KMS-11 (cell line): ENCODE measurements around the gene GC.

Experiments used
- H2AFZ ChIP-seq: fragments of 200-600 bp; sonication (generic); 2 replicates; pipeline ENCODE4 v1.6.1; 2016; ENCODE audit warnings: antibody characterized with exemption, mixed run types, low read depth
- H3K27ac ChIP-seq: fragments of 200-600 bp; sonication (generic); 2 replicates; pipeline ENCODE4 v1.6.1; 2016; ENCODE audit warnings: mild to moderate bottlenecking, mixed run types
- H3K27me3 ChIP-seq: fragments of 200-600 bp; sonication (generic); 2 replicates; pipeline ENCODE4 v1.6.1; 2017; ENCODE audit warnings: mild to moderate bottlenecking, low read depth, mixed run types, moderate library complexity; ENCODE audit not compliant: insufficient read depth
- H3K36me3 ChIP-seq: fragments of 200-600 bp; sonication (generic); 2 replicates; pipeline ENCODE4 v1.6.1; 2017; ENCODE audit warnings: mild to moderate bottlenecking, mixed run types; ENCODE audit not compliant: insufficient read depth
- H3K4me1 ChIP-seq: fragments of 200-600 bp; sonication (generic); 2 replicates; pipeline ENCODE4 v1.6.1; 2016; ENCODE audit warnings: mild to moderate bottlenecking, low read depth, mixed run types; ENCODE audit not compliant: poor library complexity, severe bottlenecking
- H3K4me2 ChIP-seq: fragments of 200-600 bp; sonication (generic); 2 replicates; pipeline ENCODE4 v1.7.0; 2016; ENCODE audit warnings: mild to moderate bottlenecking, mixed run types
- H3K4me3 ChIP-seq: fragments of 200-600 bp; sonication (generic); IDR thresholded peaks from 2 replicates; pipeline ENCODE4 v1.6.1; 2017; ENCODE audit warnings: low read depth, low read length, mixed read lengths; ENCODE audit not compliant: insufficient read depth
- H3K79me2 ChIP-seq: fragments of 200-600 bp; sonication (generic); 2 replicates; pipeline ENCODE4 v1.6.1; 2016; ENCODE audit warnings: low read depth, mixed run types; ENCODE audit not compliant: insufficient read depth
- H3K9ac ChIP-seq: fragments of 200-600 bp; sonication (generic); 2 replicates; pipeline ENCODE4 v1.6.1; 2016; ENCODE audit warnings: mild to moderate bottlenecking, mixed run types
- H4K20me1 ChIP-seq: fragments of 200-600 bp; sonication (generic); 2 replicates; pipeline ENCODE4 v1.6.1; 2016; ENCODE audit warnings: mild to moderate bottlenecking, mixed run types; ENCODE audit not compliant: insufficient read depth
- CTCF ChIP-seq: fragments of 200-600 bp; sonication (generic); conservative IDR thresholded peaks from 2 replicates; pipeline ENCODE4 v1.6.1; 2017; ENCODE audit warnings: low read depth, mild to moderate bottlenecking, antibody characterized with exemption, low read length, moderate library complexity, mixed read lengths

Gene GC

GRCh38 chr4:71732066-71732465 is 51.8 kb downstream of the GC start:
- no peak overlapping the region for H3K27ac ChIP-seq
- TF ChIP-seq CTCF: no peak
- H3K79me2 ChIP-seq: no peaks in the 10 kb centered on the region
- H3K4me2 ChIP-seq: no peak overlapping the region
- H4K20me1 ChIP-seq: no peaks in the 10 kb centered on the region
- H3K27me3 ChIP-seq: no peaks in the 10 kb centered on the region
- H3K4me3 ChIP-seq: no peak overlapping the region
- no peaks in the 10 kb centered on the region for H3K36me3 ChIP-seq
- no peak overlapping the region for H3K9ac ChIP-seq
- H3K4me1 ChIP-seq: no peaks in the 10 kb centered on the region
- no peak overlapping the region for H2AFZ ChIP-seq

DNA sequence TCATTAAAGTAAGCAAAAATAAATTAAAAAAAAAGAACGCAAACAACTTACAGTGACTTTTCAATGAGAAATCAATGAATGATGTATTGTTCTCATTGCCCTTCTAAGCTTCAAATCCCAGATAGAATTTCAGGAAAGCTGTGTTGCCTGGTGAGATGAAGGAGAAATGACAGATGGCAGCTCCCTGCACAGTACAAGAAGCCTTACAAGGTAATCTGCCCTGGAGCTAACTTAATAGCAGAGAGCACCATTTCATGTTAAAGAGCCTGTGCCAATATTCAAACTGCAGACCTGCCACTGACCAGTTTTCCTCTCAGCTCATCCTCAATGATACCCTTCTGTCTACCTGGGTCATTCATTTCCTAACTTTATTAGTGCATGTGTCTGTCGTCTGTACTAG is 54.0 kb downstream of the GC start:
- H3K4me2 ChIP-seq: no peak overlapping the region
- no peak overlapping the region for H2AFZ ChIP-seq
- H3K36me3 ChIP-seq: no peaks in the 10 kb centered on the region
- H3K79me2 ChIP-seq: no peaks in the 10 kb centered on the region
- TF ChIP-seq CTCF: no peak
- no peak overlapping the region for H3K9ac ChIP-seq
- no peaks in the 10 kb centered on the region for H3K27me3 ChIP-seq
- H4K20me1 ChIP-seq: no peaks in the 10 kb centered on the region
- H3K4me1 ChIP-seq: no peaks in the 10 kb centered on the region
- H3K27ac ChIP-seq: no peak overlapping the region
- no peak overlapping the region for H3K4me3 ChIP-seq

DNA sequence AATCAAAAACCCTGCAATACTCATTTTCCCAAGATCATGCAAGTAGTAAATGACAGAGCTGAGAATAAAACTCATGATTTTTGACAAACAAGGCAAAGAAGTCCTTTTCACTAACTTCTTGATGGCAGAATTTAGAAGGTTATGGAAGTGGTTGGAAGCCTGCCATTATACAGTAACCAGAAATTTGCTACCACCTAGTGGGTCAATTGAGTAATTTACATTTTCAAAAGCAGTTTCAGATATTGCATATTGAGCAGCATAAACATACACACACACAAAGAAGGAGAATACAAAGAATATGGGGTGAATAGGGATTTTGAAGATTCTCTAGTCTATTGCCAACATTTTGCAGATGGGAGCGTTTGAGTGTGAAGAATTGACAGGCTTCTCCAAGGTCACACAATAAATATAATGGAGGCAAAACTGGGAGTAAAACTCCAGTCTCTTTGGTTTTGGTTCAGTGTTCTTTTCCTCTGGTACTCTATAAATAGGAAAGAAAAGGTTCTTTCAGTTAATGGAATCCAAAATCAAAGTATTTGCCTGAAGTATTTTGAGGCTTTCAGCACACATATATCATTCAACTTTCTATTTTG is 70.2 kb downstream of the GC start:
- peak; percentile 91 for TF ChIP-seq CTCF
- Histone ChIP-seq H3K27ac (no peak overlapping the region), H3K4me1 (peaks cover 13% of the 10 kb centered on the region), H3K9ac (no peak overlapping the region), H3K36me3 (no peaks in the 10 kb centered on the region), H4K20me1 (no peaks in the 10 kb centered on the region), H3K4me3 (no peak overlapping the region), H3K4me2 (no peak overlapping the region), H2AFZ (0 out of 2 replicates have a peak overlapping the region, but pooled peaks have one; percentile 20), H3K79me2 (no peaks in the 10 kb centered on the region), H3K27me3 (no peaks in the 10 kb centered on the region)

- no peak overlapping the region for H3K4me3 ChIP-seq
- H3K4me1 ChIP-seq: peaks cover 13% of the 10 kb centered on the region
- H3K36me3 ChIP-seq: no peaks in the 10 kb centered on the region
- no peaks in the 10 kb centered on the region for H4K20me1 ChIP-seq
- no peaks in the 10 kb centered on the region for H3K79me2 ChIP-seq
- no peaks in the 10 kb centered on the region for H3K27me3 ChIP-seq
- no peak for TF ChIP-seq CTCF
- no peak overlapping the region for H3K9ac ChIP-seq
- no peak overlapping the region for H3K4me2 ChIP-seq
- H3K27ac ChIP-seq: no peak overlapping the region
- H2AFZ ChIP-seq: no peak overlapping the region
Observed at GRCh38 chr4:71711985-71712348, 71.9 kb downstream of the GC start.
